ENCODE results near the gene USP32.
"Not testable (repeated sequence)": the region's sequence is repeated elsewhere in the genome, so short reads cannot be mapped to it uniquely, and the experiment has no call there.

Gene USP32

GRCh38 chr17:60293580-60294335, 98.2 kb downstream of the USP32 start:
- no peak for DNase-seq

- no peak for DNase-seq
Measured at GRCh38 chr17:60292697-60293096, 99.2 kb downstream of the USP32 start.

- no peak for DNase-seq
Measured at GRCh38 chr17:60284709-60285108, 107.2 kb downstream of the USP32 start.

GRCh38 chr17:60283816-60284215, 108.1 kb downstream of the USP32 start:
- DNase-seq = no peak

GRCh38 chr17:60280673-60281072, 111.3 kb downstream of the USP32 start:
- DNase-seq = no peak

GRCh38 chr17:60278237-60278636, 113.7 kb downstream of the USP32 start:
- DNase-seq = no peak

- no peak for DNase-seq
Measured at GRCh38 chr17:60277258-60277657, 114.7 kb downstream of the USP32 start.

GRCh38 chr17:60269417-60269816, 122.5 kb downstream of the USP32 start:
- DNase-seq = no peak

- no peak for DNase-seq
Measured at GRCh38 chr17:60260540-60260939, 131.4 kb downstream of the USP32 start.

- no peak for DNase-seq
Measured at GRCh38 chr17:60258313-60258712, 133.6 kb downstream of the USP32 start.

- no peak for DNase-seq
Measured at GRCh38 chr17:60256174-60256573, 135.8 kb downstream of the USP32 start.

GRCh38 chr17:60253048-60253447, 138.9 kb downstream of the USP32 start:
- no peak for DNase-seq

GRCh38 chr17:60252459-60252858, 139.5 kb downstream of the USP32 start:
- DNase-seq = no peak

GRCh38 chr17:60249290-60249826, 142.6 kb downstream of the USP32 start:
- no peak for DNase-seq

- no peak for DNase-seq
Measured at GRCh38 chr17:60248618-60249289, 143.2 kb downstream of the USP32 start.

GRCh38 chr17:60247836-60248461, 144.0 kb downstream of the USP32 start:
- DNase-seq = no peak

GRCh38 chr17:60244656-60245055, 147.3 kb downstream of the USP32 start:
- no peak for DNase-seq

GRCh38 chr17:60240290-60240689, 151.6 kb downstream of the USP32 start:
- no peak for DNase-seq

GRCh38 chr17:60231691-60232090, 160.2 kb downstream of the USP32 start:
- no peak for DNase-seq

- DNase-seq = peak in 1 of 2 donors; percentile 8
Measured at GRCh38 chr17:60231234-60231633, 160.7 kb downstream of the USP32 start.

- no peak for DNase-seq
Measured at GRCh38 chr17:60230358-60230757, 161.6 kb downstream of the USP32 start.

- no peak for DNase-seq
Measured at GRCh38 chr17:60229188-60229802, 162.6 kb downstream of the USP32 start.

GRCh38 chr17:60227276-60227675, 164.7 kb downstream of the USP32 start:
- DNase-seq = not testable (repeated sequence)
